ENCODE results near the gene ZNF407.

The ZNF407 gene

DNA sequence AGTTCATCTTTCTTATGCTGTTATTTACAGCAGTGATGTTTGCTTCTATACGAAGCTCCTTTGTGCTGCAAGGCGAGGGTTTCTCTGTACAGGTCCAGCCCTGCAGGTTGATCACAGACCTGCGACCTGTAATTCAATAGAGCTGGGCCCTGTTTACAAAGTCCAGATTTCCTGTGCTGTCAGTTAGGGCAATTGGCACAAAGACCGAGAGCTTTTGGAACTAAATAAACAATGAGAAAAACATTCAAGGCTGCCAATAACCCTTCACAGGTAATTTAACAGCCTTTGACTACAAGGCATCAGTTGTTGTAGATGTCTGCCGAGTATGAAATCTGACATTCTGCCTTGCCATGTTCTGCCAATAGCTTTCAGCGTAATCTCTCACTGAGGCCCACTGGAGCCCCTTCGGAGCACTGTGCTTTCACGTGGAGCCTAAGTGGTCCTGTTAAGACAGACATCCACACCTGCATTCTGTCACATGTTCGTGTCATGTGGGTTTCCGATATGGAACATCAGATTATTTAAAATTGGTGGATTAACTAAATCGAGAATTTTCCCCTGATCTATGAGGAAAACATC lies 378.8 kb downstream of the ZNF407 start:
- no peaks in the 10 kb centered on the region for H3K27me3 ChIP-seq (ENCODE audit: control insufficient read depth, insufficient read depth, low read length)
- no peaks in the 10 kb centered on the region for H3K4me1 ChIP-seq (ENCODE audit: control insufficient read depth, insufficient read depth, low read length)
- no peaks in the 10 kb centered on the region for H3K36me3 ChIP-seq (ENCODE audit: control insufficient read depth, insufficient read depth, low read length)
- no peak for DNase-seq (ENCODE audit: low read depth, low spot score)
- H3K27ac ChIP-seq (ENCODE audit: low read length): no peak overlapping the region
- WGBS (ENCODE audit: insufficient coverage, insufficient read length): no CpG with 5 or more reads among the region's 11 CpGs
- no peak overlapping the region for H3K4me3 ChIP-seq (ENCODE audit: low read length)
- no peaks in the 10 kb centered on the region for H3K9me3 ChIP-seq (ENCODE audit: control insufficient read depth, insufficient read depth, low read length)

GRCh38 chr18:74977041-74977440 lies 379.4 kb downstream of the ZNF407 start:
- Histone ChIP-seq H3K27me3 (ENCODE audit: control insufficient read depth, insufficient read depth, low read length) (no peaks in the 10 kb centered on the region), H3K9me3 (ENCODE audit: control insufficient read depth, insufficient read depth, low read length) (no peaks in the 10 kb centered on the region), H3K4me1 (ENCODE audit: control insufficient read depth, insufficient read depth, low read length) (no peaks in the 10 kb centered on the region), H3K27ac (ENCODE audit: low read length) (no peak overlapping the region), H3K36me3 (ENCODE audit: control insufficient read depth, insufficient read depth, low read length) (no peaks in the 10 kb centered on the region), H3K4me3 (ENCODE audit: low read length) (no peak overlapping the region)
- no CpG with 5 or more reads among the region's 2 CpGs for WGBS (ENCODE audit: insufficient coverage, insufficient read length)
- no peak for DNase-seq (ENCODE audit: low read depth, low spot score)

GRCh38 chr18:74980669-74981068 lies 383.0 kb downstream of the ZNF407 start:
- WGBS (ENCODE audit: insufficient coverage, insufficient read length): no CpG with 5 or more reads among the region's 6 CpGs
- no peaks in the 10 kb centered on the region for H3K36me3 ChIP-seq (ENCODE audit: control insufficient read depth, insufficient read depth, low read length)
- H3K4me1 ChIP-seq (ENCODE audit: control insufficient read depth, insufficient read depth, low read length): no peaks in the 10 kb centered on the region
- H3K27me3 ChIP-seq (ENCODE audit: control insufficient read depth, insufficient read depth, low read length): no peaks in the 10 kb centered on the region
- no peaks in the 10 kb centered on the region for H3K9me3 ChIP-seq (ENCODE audit: control insufficient read depth, insufficient read depth, low read length)
- no peak overlapping the region for H3K27ac ChIP-seq (ENCODE audit: low read length)
- no peak overlapping the region for H3K4me3 ChIP-seq (ENCODE audit: low read length)
- no peak for DNase-seq (ENCODE audit: low read depth, low spot score)

- Histone ChIP-seq H3K27me3 (ENCODE audit: control insufficient read depth, insufficient read depth, low read length) (no peaks in the 10 kb centered on the region), H3K36me3 (ENCODE audit: control insufficient read depth, insufficient read depth, low read length) (no peaks in the 10 kb centered on the region), H3K4me1 (ENCODE audit: control insufficient read depth, insufficient read depth, low read length) (no peaks in the 10 kb centered on the region), H3K4me3 (ENCODE audit: low read length) (no peak overlapping the region), H3K9me3 (ENCODE audit: control insufficient read depth, insufficient read depth, low read length) (no peaks in the 10 kb centered on the region), H3K27ac (ENCODE audit: low read length) (no peak overlapping the region)
- DNase-seq (ENCODE audit: low read depth, low spot score): no peak
- no CpG with 5 or more reads among the region's 9 CpGs for WGBS (ENCODE audit: insufficient coverage, insufficient read length)
Observed at GRCh38 chr18:74981476-74981875, 383.8 kb downstream of the ZNF407 start.

DNA sequence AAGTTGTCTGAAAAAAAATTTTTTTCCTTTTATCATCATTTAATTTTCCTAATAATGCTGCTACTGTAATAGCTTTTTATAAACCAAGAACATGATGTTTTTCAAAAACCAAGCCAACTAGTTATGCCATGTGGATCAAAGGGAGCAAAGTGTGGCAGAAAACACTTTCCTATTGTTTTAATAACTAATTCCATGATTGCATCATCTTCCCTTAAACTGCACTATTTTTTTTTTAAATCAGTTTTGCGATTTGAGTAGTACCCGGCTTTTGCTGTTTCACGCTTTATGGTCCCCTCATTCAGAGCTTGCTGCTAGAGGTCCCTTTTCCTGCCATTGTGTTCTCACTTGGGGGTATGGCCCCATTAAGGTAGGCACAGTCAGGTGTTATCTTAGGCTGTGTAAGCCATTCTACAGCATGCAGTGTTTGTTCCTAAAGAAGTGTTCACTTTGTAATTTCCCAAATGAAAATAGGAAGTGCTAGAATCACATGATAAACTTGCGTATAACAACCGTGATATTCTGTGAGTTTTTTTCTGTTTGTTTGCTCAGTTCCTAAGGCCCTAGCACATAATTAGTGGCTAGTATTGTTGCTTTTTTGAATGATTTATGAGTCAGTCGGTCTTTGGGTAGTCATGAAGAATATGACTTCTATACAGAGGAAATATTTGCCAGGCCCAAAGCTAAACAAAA lies 385.4 kb downstream of the ZNF407 start:
- Histone ChIP-seq H3K9me3 (ENCODE audit: control insufficient read depth, insufficient read depth, low read length) (no peaks in the 10 kb centered on the region), H3K36me3 (ENCODE audit: control insufficient read depth, insufficient read depth, low read length) (no peaks in the 10 kb centered on the region), H3K27ac (ENCODE audit: low read length) (no peak overlapping the region), H3K27me3 (ENCODE audit: control insufficient read depth, insufficient read depth, low read length) (no peaks in the 10 kb centered on the region), H3K4me1 (ENCODE audit: control insufficient read depth, insufficient read depth, low read length) (no peaks in the 10 kb centered on the region), H3K4me3 (ENCODE audit: low read length) (no peak overlapping the region)
- WGBS (ENCODE audit: insufficient coverage, insufficient read length): no CpG with 5 or more reads among the region's 6 CpGs
- no peak for DNase-seq (ENCODE audit: low read depth, low spot score)

DNA sequence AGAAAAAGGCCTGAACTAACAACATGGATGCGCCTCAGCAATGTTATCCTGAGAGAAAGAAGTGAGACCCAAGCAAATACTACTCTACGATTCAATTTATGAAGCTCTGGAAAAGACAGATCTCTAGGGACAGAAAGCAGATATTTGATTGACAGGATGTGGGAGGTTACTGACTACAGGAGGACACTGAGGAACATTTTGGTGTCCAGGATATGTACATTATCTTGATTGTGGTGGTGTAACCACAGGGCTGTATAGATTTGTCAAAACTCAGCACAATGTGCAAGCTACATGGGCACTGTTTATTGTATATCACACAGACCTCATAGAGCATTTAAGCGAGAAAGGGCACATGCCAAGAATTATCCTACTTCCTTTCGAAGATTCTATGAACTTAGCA lies 391.5 kb downstream of the ZNF407 start:
- Histone ChIP-seq H3K36me3 (ENCODE audit: control insufficient read depth, insufficient read depth, low read length) (no peaks in the 10 kb centered on the region), H3K4me1 (ENCODE audit: control insufficient read depth, insufficient read depth, low read length) (no peaks in the 10 kb centered on the region), H3K27me3 (ENCODE audit: control insufficient read depth, insufficient read depth, low read length) (no peaks in the 10 kb centered on the region), H3K9me3 (ENCODE audit: control insufficient read depth, insufficient read depth, low read length) (no peaks in the 10 kb centered on the region), H3K27ac (ENCODE audit: low read length) (no peak overlapping the region), H3K4me3 (ENCODE audit: low read length) (no peak overlapping the region)
- no CpG with 5 or more reads among the region's 4 CpGs for WGBS (ENCODE audit: insufficient coverage, insufficient read length)
- no peak for DNase-seq (ENCODE audit: low read depth, low spot score)

DNA sequence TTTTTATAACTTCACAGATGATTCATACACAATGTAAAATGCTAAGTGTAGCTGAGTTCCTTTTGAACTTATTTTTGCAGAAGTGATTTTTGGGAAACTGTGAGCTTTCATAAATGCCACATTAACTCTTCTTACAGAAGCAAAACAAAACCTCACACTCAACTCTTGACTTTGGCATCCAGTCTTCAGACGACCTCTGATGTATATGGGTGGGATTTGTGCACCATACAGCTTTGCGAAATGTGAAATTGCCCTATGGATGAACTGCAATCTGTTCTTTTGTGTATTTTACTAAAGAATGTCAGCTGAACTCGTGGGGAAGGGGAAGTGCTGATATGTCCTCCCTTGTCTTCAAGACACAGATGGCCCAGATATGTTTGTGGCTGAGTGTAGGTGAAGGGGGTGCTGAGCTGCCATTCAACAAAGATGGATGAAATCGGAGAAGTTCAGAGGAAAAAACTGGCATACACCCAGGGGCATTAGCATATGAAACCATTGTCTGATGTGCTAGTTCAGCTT lies 393.0 kb downstream of the ZNF407 start:
- H3K27me3 ChIP-seq (ENCODE audit: control insufficient read depth, insufficient read depth, low read length): no peaks in the 10 kb centered on the region
- H3K9me3 ChIP-seq (ENCODE audit: control insufficient read depth, insufficient read depth, low read length): no peaks in the 10 kb centered on the region
- no peak for DNase-seq (ENCODE audit: low read depth, low spot score)
- WGBS (ENCODE audit: insufficient coverage, insufficient read length): no CpG with 5 or more reads among the region's 4 CpGs
- no peaks in the 10 kb centered on the region for H3K4me1 ChIP-seq (ENCODE audit: control insufficient read depth, insufficient read depth, low read length)
- H3K4me3 ChIP-seq (ENCODE audit: low read length): no peak overlapping the region
- no peak overlapping the region for H3K27ac ChIP-seq (ENCODE audit: low read length)
- no peaks in the 10 kb centered on the region for H3K36me3 ChIP-seq (ENCODE audit: control insufficient read depth, insufficient read depth, low read length)

- H3K9me3 ChIP-seq (ENCODE audit: control insufficient read depth, insufficient read depth, low read length): no peaks in the 10 kb centered on the region
- no peaks in the 10 kb centered on the region for H3K27me3 ChIP-seq (ENCODE audit: control insufficient read depth, insufficient read depth, low read length)
- no peaks in the 10 kb centered on the region for H3K36me3 ChIP-seq (ENCODE audit: control insufficient read depth, insufficient read depth, low read length)
- no peak overlapping the region for H3K27ac ChIP-seq (ENCODE audit: low read length)
- H3K4me3 ChIP-seq (ENCODE audit: low read length): no peak overlapping the region
- no peaks in the 10 kb centered on the region for H3K4me1 ChIP-seq (ENCODE audit: control insufficient read depth, insufficient read depth, low read length)
- no CpG with 5 or more reads among the region's 19 CpGs for WGBS (ENCODE audit: insufficient coverage, insufficient read length)
- no peak for DNase-seq (ENCODE audit: low read depth, low spot score)
Observed at GRCh38 chr18:74994502-74995418, 397.1 kb downstream of the ZNF407 start.

GRCh38 chr18:74995419-74995736 lies 397.7 kb downstream of the ZNF407 start:
- Histone ChIP-seq H3K4me3 (ENCODE audit: low read length) (no peak overlapping the region), H3K9me3 (ENCODE audit: control insufficient read depth, insufficient read depth, low read length) (no peaks in the 10 kb centered on the region), H3K4me1 (ENCODE audit: control insufficient read depth, insufficient read depth, low read length) (no peaks in the 10 kb centered on the region), H3K36me3 (ENCODE audit: control insufficient read depth, insufficient read depth, low read length) (no peaks in the 10 kb centered on the region), H3K27me3 (ENCODE audit: control insufficient read depth, insufficient read depth, low read length) (no peaks in the 10 kb centered on the region), H3K27ac (ENCODE audit: low read length) (no peak overlapping the region)
- WGBS (ENCODE audit: insufficient coverage, insufficient read length): no CpG with 5 or more reads among the region's 2 CpGs
- DNase-seq (ENCODE audit: low read depth, low spot score): no peak

DNA sequence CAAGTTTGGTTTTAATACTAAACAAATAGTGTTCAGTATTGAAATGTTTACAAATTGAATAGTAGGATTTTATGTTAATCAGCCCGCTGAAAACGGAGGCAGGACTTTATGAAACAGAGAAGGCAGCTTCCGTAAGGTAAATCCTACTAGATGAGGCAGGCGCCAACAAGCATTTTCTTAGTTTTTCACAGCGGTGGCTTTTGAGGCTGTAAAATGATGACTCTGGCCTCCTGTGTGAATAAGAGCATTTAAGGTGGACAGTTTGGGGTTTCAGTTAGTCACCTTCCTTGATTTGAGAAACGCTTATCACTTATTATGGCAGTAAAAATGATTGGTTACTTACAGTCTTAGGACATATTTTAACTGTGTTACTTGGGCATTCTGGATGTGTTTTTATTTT lies 398.4 kb downstream of the ZNF407 start:
- Histone ChIP-seq H3K27me3 (ENCODE audit: control insufficient read depth, insufficient read depth, low read length) (no peaks in the 10 kb centered on the region), H3K36me3 (ENCODE audit: control insufficient read depth, insufficient read depth, low read length) (no peaks in the 10 kb centered on the region), H3K9me3 (ENCODE audit: control insufficient read depth, insufficient read depth, low read length) (no peaks in the 10 kb centered on the region), H3K27ac (ENCODE audit: low read length) (no peak overlapping the region), H3K4me1 (ENCODE audit: control insufficient read depth, insufficient read depth, low read length) (no peaks in the 10 kb centered on the region), H3K4me3 (ENCODE audit: low read length) (no peak overlapping the region)
- no CpG with 5 or more reads among the region's 6 CpGs for WGBS (ENCODE audit: insufficient coverage, insufficient read length)
- DNase-seq (ENCODE audit: low read depth, low spot score): no peak

Measured in iPS DF 6.9 (cell line).